Measurements from ENCODE around the gene ALK.
"Not testable (repeated sequence)": the region's sequence is repeated elsewhere in the genome, so short reads cannot be mapped to it uniquely, and the experiment has no call there.

Gene ALK

DNA sequence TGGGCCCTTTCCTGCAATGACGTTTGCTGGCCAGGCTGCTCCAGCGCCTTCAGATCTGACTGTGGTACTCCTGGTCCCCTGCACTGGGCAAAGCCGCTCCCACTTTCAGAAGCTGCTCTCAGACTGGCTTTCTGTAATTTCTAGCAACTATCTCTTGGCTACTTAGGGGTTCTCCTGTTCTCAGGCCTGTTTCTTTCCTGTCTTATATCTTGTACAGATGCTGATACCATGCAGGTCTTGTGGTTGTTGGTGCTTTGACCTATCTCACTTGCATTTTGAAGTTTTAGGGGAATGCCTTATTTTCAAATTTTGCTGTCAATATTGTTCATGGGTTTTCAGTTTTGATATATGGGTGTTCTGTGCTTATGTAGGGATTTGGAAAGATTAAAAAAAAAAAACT is 660.4 kb downstream of the ALK start:
- no peak for DNase-seq

DNA sequence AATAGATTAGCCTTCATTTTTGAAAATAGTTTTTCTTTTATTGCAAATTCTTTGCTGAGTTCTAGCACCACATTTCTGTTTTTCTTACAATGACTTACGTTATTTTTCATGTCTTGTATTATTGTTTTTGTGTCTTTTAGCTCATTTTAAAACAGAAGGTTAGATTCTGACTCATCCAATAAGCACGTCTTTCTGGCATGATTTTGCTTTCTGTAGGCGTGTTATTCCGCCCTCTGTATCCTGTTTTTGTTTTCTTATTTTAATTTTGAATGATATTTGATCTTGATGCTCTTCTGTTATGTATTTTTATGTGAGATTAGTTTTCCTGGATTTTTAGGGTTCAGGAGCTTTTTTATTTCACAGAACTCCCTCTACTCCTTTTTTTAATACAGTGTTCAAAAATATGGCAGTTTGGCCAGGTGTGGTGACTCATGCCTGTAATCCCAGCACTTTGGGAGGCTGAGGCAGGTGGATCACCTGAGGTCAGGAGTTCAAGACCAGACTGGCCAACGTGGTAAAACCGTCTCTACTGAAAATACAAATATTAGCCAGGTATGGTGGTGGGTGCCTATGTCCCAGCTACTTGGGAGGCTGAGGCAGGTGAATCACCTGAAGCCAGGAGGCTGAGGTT is 661.1 kb downstream of the ALK start:
- DNase-seq = no peak

DNA sequence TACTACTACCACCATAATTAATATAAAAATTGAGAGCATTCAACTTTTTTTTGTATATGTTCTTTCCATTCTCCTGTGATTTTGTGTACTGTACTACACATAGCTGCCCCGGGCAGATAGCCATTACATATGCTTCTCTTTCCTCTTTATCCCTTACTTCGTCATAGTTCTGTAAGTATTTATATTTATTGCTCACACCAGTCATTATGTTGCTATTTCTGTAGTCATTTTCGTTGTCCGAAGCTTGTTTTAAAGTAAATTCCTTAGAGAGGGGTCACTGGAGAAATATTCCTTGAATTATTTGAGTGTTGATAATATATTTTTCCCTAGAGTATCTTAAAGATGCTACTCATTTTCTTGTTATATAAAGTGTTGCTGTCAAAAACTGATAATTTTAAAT is 662.2 kb downstream of the ALK start:
- DNase-seq = no peak

DNA sequence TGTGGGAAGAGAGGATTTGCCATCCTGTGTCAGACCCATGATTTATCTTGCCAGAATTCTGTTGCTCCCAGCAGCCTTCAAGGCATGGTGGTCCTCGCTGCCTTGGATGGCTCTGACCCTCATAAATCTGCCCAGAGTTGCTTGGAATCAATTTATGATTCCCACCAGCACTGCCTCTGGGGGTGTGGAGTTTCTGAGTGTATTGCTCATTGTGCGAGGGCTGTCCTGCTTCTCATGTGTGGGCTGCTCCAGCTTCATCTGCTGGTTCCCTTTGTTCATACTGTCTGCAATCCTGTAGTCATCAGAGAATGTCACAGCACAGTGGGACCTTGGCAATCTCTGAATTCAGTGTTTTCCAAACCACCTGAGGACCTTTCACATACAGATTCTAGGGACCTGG is 666.4 kb downstream of the ALK start:
- no peak for DNase-seq

DNA sequence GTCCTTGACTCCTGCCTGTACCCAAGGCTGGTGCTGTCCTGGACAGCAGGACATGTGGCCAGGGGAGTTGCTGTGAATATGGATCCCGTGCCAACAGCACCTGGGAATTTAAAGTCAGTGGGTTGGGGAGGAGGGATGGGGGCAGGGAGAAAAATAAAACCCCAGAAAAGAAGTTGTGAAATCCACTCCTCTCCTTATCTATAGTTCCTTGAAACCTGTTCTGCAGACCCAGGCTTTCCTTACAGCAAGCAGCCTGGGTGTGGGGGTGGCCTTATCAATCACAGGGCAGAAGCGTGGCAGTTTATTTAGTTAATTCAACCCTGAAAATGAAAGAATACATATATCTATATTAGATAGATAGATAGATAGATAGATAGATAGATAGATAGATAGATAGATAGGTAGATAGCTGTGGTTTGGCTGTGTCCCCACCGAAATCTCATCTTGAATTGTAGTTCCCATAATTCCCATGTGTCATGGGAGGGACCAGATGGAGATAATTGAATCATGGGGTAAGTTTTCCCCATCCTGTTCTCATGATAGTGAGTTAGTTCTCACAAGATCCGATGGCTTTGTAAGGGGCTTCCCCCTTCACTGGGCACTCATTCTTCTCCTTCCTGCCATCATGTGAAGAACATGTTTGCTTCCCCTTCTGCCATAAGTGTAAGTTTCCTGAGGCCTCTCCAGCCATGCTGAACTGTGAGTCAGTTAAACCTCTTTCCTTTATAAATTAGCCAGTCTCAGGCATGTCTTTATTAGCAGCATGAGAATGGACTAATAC is 667.7 kb downstream of the ALK start:
- DNase-seq = not testable (repeated sequence)

DNA sequence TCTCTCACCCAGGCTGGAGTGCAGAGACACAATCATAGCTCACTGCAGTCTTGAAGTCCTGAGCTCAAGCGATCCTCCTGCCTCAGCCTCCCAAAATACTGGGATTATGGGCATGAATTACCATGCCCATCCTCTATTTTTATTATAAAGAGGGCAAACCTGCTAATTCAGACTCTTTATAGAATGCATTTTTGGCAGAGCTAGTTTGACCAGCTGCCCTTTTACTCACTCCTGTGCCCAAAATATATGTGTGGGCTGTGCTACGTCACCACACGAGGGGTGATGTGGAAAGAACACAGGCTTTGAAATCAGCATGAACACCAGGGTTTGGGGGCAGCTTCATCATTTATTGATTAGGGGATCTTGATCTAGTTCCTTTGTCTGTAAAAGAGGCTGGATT is 668.4 kb downstream of the ALK start:
- DNase-seq = no peak

DNA sequence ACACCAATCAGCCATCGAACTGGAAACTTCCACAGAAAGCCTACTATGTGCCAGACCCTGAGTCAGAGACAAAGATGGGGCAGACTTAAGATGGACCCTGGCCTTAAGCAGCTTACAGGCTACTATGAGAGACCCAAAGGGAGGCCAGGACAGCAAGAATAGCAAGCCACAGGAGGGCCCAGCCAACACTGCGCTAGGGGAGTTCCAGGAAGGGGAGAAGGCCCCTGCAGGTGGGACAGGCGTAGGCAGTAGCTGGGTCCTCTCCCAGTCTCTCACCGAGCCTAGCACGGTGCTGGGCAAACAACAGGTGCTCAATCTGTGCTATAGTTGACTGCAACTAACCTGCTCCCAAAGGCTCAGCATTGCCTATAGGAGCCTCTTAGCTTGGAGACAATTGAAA is 670.0 kb downstream of the ALK start:
- no peak for DNase-seq

DNA sequence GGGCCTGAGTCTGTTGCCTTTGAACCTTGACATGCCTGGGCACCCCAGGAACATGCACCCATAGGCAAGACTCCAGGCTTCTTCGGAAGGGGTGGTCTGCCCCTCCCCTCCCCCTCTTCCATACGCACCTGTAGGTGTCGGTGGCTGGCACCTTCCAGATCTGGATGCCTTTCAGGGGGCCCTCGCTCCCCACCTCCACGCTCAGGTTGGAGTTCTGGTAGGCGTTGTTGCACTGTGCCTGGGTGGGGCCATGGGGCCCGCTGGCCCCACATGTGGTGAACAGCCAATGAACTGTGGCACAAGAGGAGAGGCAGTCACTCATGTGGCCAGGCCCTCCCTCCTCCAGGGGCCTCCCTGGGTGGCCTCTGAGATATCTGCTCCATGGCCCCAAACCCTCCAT is 670.4 kb downstream of the ALK start:
- no peak for DNase-seq

DNA sequence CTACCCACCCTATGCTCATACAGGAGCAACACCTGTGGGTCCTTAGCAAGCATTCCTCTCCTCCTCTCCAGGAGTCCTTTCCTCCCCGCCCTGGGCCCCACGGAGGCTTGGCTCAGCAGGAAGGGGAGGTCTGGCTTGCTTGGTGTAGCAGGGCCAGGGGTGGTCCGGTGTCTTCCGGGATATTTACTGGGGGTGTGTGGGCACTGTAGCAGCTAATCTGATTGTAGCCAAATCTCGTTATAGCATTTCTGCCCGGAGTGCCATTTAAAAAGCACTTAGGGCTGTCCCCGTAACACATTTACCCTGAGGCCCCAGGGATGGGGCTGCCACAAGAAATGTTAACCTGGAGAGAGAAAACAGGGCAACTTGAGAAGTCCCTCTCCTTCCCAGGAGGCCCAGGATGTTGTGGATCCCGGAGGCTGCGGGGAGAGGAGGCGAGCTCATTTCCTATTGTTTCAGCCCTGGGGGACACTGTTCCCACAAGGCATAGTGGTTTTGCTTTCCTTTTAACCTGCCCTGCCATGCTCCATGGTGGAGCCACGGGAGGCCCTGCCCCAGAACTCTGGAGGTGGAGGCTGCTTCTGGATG is 671.6 kb downstream of the ALK start:
- no peak for DNase-seq

DNA sequence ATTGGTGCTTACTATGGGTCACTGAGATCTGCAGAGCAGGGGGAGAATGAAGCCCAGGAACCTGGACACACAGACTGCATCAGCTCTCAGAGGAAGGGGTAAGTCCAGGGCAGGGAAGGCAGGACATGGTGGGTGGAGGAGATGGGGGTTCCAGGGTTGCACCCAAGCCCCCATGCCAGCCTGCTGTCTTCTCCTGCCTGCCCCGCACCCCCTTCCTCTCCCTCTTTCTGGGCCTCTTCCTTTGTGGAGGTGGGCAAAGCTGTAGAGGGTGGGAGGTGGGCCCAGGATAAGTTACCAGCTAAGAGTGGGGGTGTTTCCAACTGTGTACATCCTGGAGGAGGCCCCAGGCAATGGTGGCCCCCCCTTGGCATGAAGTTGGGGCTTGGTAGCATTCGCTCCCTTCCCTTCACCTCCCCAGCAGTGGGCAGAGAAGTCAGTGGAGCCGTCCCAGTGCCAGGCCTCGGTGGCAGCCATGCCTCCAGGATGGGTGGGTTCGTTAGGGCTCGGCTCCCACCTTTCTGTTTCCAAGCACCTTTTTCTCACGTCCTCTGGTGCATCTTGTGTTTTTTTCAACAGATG is 674.0 kb downstream of the ALK start:
- no peak for DNase-seq

DNA sequence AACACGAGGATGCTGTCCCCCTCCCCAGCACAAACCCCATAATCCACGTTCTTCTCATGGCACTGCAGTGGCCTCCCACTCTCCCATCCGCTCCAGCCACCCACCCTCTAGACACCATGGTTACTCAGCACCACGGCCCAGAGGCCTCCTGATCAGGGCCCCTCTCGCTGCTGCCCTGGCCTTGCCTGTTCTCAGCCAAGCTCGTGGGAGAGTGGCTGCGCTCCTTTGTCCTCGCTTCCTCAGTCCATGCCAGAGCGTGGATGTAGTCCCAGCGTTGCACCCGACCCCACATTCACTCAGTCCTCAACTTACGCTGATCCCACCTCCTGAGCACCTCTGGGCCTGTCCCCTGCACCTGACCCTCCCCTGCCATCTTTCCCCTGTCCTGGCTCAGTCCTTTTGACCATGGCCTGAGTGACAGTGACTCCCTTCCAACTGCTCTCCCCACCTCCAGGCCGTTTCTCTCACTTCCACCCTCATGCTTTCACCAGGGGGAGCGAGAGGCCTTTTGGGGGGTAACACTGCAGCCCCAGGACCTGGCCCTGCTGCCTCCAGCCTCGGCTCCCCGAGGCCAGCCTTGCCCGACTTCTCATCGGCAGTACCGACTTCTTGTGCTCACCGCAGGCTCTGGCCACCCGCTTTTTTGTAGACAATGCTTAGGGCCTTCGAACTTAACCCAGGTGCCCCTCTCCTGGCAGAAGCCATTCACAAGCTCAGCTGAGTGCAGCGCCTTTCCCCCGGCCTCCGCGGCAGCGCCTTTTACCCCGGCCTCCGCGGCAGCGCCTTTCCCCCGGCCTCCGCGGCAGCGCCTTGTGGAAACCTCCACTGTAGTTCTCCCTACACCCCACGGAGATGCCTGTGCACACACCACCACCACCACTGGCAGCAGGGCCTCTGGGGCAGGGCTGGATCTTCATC is 674.7 kb downstream of the ALK start:
- DNase-seq = no peak

DNA sequence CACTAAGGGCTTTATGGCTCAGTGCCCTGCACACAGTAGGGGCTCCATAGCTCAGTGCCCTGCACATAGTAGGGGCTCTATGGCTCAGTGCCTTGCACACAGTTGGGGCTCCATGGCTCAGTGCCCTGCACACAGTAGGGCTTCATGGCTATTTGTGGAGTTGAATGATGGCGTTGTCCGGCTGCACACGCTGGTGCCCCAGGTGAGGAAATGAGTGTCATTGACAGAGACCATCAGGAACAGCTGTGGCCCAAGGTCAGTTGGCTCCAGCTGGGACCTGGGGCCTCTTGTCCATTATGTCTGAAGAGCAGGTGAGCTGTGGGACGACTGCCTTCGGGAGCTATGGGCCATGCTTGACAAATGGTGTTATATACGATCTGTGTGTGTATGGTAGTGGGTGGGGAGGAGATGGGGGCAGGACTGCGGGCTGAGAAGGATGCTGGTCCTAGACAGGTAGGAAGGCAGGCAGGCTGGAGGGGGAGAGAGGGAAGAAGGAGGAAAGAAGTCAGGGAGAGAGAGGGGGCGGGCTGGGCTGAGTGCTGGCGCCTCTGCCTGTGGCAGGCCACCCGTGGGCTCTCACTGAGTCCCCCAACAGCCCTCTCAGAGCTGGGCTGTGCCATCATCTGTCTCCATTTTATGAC is 675.5 kb downstream of the ALK start:
- no peak for DNase-seq

DNA sequence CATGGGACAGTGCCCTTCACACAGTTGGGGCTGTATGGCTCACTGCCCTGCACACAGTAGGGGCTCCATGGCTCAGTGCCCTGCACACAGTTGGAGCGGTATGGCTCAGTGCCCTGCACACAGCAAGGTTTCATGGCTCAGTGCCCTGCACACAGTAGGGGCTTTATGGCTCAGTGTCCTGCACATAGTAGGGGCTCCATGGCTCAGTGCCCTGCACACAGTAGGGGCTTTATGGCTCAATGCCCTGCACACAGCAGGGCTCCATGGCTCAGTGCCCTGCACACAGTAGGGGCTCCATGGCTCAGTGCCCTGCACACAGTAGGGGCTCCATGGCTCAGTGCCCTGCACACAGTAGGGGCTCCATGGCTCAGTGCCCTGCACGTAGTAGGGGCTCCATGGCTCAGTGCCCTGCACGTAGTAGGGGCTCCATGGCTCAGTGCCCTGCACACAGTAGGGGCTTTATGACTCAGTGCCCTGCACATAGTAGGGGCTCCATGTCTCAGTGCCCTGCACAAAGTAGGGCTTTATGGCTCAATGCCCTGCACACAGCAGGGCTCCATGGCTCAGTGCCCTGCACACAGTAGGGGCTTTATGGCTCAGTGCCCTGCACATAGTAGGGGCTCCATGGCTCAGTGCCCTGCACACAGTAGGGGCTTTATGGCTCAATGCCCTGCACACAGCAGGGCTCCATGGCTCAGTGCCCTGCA is 676.2 kb downstream of the ALK start:
- not testable (repeated sequence) for DNase-seq

DNA sequence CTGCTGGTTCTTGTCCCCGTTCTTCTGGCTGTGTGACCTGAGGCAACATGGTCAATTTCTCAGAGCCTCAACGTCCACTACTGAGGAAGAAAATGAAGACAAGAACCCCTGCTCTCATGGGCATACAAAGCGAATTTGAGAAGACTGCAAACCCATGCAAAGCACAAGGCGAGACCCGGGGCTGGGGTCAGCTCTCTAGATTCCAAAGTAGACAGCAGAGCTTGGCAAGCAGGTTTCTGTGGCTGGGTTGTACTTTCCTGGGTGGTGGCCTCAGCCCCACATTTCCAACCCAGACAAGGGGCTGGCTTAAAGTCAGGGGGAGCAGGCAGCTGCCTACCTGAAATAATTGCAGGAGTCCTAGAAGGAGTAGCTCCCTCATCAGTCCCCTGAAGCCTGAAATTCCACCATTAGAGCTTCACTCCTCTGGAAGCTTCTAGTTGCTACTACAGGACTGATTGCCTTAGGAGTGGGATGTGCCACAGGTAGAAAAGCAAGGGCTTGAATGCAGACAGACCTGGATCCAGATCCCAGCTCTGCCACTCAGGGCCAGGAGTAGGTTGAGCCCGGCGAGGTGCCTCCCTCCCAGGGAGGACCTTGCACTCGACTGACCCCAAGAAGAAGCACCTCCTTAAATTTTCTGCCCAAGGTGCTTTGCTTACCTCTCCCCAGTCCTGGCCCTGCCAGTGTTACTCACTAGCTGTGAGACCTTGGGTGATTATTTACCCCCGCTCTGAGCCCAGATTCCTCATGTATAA is 678.6 kb downstream of the ALK start:
- DNase-seq = no peak

DNA sequence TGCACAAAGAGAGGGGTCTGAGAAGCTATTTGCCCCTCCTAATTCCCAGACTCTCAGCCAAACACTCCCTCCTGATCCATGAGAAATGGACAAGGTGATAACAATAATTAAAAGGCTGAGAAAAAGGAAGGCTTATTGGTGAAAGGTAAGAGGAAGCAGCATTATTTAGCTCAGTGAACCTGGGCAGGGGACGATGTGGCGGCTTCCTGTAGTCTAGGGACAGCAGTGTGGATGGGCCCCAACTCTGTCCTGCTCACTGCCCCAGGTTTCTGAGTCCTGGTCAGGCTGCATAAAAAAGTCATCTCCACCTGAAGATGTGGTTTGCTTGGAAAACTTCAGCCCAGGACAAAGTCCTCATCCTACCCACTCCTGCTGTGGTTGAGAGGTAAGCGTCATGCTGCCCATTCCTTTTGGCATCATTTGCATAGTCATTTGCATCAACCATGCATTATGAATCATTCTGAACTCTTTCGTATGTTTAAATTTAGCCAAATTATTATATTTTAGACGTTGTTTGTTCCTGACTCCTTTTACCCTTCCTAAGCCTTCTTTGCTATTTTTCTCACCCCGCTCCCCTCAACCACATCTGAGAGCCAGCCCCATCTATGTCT is 679.3 kb downstream of the ALK start:
- DNase-seq = no peak

DNA sequence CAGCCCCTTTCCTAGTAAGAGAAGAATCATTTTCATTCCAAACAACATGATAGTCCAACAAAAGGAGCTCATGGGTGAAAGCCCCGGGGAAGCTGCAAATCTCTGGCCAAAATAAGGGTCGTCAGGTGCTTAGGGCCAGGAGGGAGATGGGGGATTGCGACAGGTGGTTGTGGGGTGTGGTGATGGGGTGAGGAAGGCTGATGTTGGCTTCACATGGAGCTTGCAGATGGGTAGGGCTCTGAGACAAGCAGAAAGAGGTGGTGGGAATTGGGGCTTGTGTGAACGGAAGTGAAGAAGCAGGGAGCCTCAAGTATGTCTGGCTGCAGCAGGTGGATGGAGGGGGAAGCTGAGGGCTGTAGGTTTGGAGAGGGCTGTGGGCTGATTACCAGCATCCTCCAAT is 680.0 kb downstream of the ALK start:
- DNase-seq = no peak

DNA sequence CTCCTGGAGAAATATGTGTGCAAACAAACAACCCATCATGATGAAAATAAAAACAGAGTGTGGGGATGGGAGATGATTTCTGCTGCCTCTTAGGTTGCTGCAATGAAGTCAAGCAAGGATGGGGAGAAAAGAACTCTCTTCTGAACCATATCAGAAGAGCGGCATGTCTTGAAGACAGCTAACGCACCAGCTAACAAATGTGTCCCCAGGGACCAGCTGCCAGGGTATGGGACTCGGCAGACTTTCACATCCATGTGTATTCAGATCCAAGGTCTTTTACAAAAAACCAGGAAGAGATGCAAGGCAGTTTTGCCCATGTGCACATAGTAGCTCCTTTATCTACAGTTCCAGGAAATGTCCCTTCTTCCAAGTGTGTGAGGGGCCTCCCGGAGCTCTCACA is 680.8 kb downstream of the ALK start:
- no peak for DNase-seq

DNA sequence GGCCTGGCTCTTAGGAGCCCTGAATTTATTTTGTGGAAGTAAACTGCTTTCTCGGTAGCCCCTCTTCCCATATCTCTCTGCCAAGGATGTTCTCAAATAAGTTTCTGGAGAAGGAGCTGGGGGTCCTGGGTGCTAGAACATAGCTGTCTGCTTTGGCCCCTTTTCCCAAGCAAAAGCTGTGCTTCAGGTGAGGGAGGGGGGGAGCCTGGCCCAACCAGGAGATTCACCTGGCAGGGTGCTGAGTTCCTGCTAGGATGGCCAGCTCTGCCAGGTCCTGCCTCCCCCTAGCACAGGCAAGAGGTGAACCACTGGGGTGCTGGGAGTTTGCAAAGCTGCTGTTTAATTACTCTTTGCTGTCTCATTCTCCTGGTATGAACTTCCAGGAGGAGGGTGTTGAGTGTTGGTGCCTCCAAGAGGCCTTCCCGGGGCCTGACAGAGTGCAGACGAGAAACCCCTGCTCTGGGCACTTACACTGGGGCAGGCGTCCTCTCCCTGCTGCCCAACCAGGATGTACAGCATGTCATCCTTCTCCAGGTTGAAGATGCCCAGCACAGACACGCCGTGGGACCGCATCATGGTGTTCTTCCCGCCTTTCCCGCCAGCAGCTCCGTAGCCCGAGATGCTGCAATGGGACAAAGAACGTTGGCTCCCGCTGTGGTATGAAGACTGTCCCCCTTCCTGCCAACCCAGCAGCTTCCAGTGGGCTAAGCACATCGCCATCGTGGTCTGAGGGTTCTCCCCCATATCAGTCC is 682.0 kb downstream of the ALK start:
- DNase-seq = no peak

DNA sequence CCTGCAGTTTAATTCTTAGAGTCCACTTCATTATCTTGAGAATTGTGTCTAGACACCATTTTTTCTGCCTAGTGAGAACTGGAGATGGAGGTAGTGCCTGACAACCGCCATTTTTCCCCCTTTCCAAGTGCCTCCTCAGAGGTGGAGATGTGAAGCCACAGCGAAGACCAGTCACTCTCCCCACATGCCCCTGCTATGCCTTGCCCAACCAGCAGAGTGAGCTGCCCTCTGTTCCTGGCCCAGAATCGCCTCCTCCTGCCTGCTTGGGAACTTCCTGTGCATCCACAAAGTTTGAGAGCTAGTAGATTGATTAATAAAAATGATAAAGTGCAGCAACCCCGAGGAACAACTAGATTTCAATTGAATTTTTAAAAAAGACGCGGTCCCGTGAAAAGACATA is 682.9 kb downstream of the ALK start:
- DNase-seq = no peak

DNA sequence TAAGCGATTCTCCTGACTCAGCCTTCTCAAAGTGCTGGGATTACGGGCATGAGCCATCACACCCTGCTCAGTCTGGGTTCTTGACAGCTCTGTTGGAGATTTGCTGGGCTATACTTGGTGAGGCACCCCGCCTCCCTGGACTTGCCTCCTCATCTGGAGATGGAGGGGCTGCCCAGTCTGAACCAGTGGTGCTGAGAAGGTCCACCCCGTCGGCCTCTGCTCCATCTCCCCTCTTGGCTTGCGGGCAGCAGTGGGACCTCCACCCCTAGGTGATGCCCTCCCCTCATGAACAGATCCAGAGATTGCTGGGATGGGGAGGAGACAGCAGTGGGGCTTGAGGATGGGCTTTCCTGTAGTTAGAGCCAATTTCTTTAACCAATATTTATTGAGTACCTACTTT is 685.3 kb downstream of the ALK start:
- DNase-seq = no peak
